Breast epithelium (tissue), 4 donors: ENCODE measurements around the gene TYMP. TPM values are rescaled to one million over a fixed set of nuclear protein-coding genes. Genes with fewer than 3 reads are reported as not detected.
A peak's percentile ranks its signal among the peaks of the same experiment; 100 is the strongest.

Experiments
- DNase-seq, 2 donors: peaks; one replicate each; pipeline ENCODE4 v3.0.0-alpha.2; 2019; ENCODE audit warnings: low spot score in 2 of 2
- H3K27ac ChIP-seq, 2 donors: fragments of 200-600 bp; sonication (generic) in 1 of 2; one replicate each; pipeline ENCODE4 v1.5.1; 2016 to 2019; ENCODE audit warnings: mild to moderate bottlenecking in 1 of 2
- H3K27me3 ChIP-seq, 2 donors: fragments of 200-600 bp; sonication (generic) in 1 of 2; one replicate each; pipeline versions ENCODE4 v1.5.1 to v1.6.0; 2017 to 2019; ENCODE audit warnings: control low read depth in 1 of 2, mild to moderate bottlenecking in 1 of 2
- H3K36me3 ChIP-seq: fragments of 200-600 bp; one replicate; pipeline ENCODE4 v1.5.1; 2019
- H3K4me1 ChIP-seq, 2 donors: fragments of 200-600 bp; sonication (generic); one replicate each; pipeline ENCODE4 v1.5.1; 2016 to 2019; ENCODE audit warnings: control low read depth in 1 of 2
- H3K4me3 ChIP-seq, 3 donors: fragments of 200-600 bp; sonication (generic); 1 replicate in 2 of 3; 2 replicates in 1 of 3; pipeline ENCODE4 v1.5.1; 2016 to 2019; ENCODE audit warnings: mild to moderate bottlenecking in 3 of 3, moderate library complexity in 2 of 3
- H3K9me3 ChIP-seq, 2 donors: fragments of 200-600 bp; sonication (generic) in 1 of 2; one replicate each; pipeline ENCODE4 v1.5.1; 2016 to 2019; ENCODE audit warnings: control low read depth in 1 of 2
- POLR2A ChIP-seq: fragments of 450-650 bp; IDR thresholded peaks from one replicate; pipeline ENCODE4 v1.6.1; 2016; ENCODE audit warnings: antibody characterized with exemption, mild to moderate bottlenecking, moderate library complexity
- POLR2AphosphoS5 ChIP-seq, 3 donors: sonication (generic); formaldehyde crosslinking; IDR thresholded peaks; one replicate each; pipeline ENCODE4 v1.6.1; 2017; ENCODE audit warnings: antibody characterized with exemption in 3 of 3
- intact Hi-C: fragments of 100-400 bp; cut with DNase I; formaldehyde crosslinking; loops from one replicate; pipeline ENCODE4 v1.15.1; 2023; ENCODE audit warnings: low total_unique reads
- total RNA-seq, 3 donors: library from RNA; depleted of rRNA; stranded (reverse); fragments of >200 nt; gene quantifications; one replicate each; pipeline ENCODE4 v1.1.0, GENCODE V29; 2016
- TF ChIP-seq, protein P1 (sequence below), 3 donors: fragments of 450-650 bp; IDR thresholded peaks; one replicate each; pipeline ENCODE4 v1.5.1; 2016 to 2017; ENCODE audit warnings: antibody characterized with exemption in 3 of 3, mild to moderate bottlenecking in 3 of 3, moderate library complexity in 3 of 3

Gene TYMP
- total RNA-seq, 3 donors from 2014 or later = 44.6 to 115 (median 82.9) TPM

DNA sequence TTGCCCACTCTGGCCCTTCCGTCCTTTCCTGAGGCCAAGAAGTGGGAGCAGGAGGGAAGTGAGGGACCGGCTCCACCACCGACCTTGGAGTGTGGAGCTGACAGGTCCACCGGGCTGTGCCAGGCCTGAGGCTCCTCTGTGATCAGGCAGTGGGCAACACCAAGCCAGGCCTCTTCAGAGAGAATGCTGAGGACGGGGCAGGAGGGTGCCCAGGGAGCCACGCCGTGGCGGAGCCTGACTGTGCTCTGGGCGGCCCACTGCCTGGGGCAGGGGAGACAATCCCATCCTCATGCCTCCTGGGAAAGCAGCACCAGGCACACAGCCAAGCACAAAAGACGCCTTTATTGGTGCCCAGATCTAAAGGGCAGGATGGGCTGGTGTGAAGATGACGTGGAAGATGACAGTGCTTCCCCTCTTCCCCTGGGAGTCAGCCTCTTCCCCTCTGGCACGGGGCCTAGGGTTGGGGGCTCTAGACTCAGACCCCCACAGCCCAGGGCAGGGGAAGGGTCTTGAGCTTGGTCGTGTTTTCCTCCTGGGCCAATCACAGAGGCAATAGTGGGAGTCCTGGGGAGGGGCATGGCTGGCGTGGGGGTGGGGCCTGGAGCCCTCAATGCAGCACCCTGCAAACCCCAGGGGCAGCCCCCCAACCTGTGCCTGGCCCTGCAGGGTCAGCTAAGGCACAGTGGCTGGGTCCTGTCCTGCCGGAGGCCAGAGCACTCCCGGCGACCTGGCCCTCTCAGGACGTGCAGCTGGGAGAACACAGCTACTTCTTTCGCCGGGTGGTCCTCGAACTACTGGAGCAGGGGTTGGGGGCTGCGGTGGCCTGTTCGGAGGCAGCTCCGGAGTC lies 27.0 kb downstream of the TYMP start:
- TF ChIP-seq POLR2A = no peak
- no peak for TF ChIP-seq POLR2AphosphoS5 (IDR thresholded peaks at IDR 0.05)
- TF ChIP-seq, protein P1, sequence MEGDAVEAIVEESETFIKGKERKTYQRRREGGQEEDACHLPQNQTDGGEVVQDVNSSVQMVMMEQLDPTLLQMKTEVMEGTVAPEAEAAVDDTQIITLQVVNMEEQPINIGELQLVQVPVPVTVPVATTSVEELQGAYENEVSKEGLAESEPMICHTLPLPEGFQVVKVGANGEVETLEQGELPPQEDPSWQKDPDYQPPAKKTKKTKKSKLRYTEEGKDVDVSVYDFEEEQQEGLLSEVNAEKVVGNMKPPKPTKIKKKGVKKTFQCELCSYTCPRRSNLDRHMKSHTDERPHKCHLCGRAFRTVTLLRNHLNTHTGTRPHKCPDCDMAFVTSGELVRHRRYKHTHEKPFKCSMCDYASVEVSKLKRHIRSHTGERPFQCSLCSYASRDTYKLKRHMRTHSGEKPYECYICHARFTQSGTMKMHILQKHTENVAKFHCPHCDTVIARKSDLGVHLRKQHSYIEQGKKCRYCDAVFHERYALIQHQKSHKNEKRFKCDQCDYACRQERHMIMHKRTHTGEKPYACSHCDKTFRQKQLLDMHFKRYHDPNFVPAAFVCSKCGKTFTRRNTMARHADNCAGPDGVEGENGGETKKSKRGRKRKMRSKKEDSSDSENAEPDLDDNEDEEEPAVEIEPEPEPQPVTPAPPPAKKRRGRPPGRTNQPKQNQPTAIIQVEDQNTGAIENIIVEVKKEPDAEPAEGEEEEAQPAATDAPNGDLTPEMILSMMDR (IDR thresholded peaks at IDR 0.05) = no peak
- H3K4me1 ChIP-seq = peaks cover 0 to 9% of the 10 kb centered on the region in 2 donors
- intact Hi-C loops = loop anchor here (10.0 kb wide), 1 partner anchor 248 kb away; the partner anchor contains the start of gene HDAC10
- DNase-seq = no peak
- H3K9me3 ChIP-seq = no peaks in the 10 kb centered on the region
- no peaks in the 10 kb centered on the region for H3K27me3 ChIP-seq
- no peak overlapping the region for H3K27ac ChIP-seq
- H3K4me3 ChIP-seq = no peak overlapping the region
- no peaks in the 10 kb centered on the region for H3K36me3 ChIP-seq

DNA sequence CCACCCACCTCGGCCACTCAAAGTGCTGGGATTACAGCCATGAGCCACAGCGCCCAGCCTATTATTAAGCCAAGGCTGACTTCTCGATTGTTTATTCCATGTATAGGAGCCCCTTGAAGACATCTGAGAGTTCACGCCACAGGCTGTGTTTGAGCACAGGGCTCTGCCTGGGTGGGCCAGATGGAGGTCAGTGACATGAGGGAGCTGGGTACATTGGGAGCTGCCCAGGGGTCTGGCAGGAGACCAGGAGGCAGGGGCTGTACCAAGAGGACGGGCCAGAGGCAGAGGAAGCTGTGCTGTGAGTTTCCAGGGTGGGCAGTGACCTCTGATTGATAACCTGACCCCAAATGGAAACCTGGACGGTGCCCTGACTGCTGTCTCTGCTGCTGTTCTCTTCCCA lies 27.7 kb downstream of the TYMP start:
- Histone ChIP-seq H3K4me1 (peaks cover 0 to 9% of the 10 kb centered on the region in 2 donors), H3K4me3 (no peak overlapping the region), H3K36me3 (no peaks in the 10 kb centered on the region), H3K27me3 (no peaks in the 10 kb centered on the region), H3K27ac (no peak overlapping the region), H3K9me3 (no peaks in the 10 kb centered on the region)
- TF ChIP-seq POLR2A = no peak
- TF ChIP-seq POLR2AphosphoS5 (IDR thresholded peaks at IDR 0.05) = no peak
- TF ChIP-seq, protein P1 (IDR thresholded peaks at IDR 0.05) = no peak
- intact Hi-C loops = loop anchor here (10.0 kb wide), 1 partner anchor 247 kb away; the partner anchor contains the start of gene HDAC10
- DNase-seq = no peak

DNA sequence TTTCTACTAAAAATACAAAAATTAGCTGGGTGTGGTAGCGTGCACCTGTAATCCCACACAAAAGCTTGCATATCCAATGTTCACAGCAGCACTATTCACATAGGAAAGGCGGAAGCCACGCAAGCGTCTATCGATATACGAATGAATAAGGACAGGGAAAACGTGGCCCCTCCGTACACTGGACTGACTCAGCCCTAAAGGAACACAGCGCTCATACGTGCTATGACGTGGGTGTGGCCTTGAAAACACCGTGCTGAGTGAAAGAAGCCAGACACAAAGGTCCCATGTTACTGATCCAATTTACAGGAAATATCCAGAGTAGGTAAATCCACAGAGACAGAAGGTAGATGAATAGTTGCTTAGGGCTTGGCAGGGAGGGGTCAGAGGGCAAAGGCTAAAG lies 29.4 kb downstream of the TYMP start:
- H3K4me1 ChIP-seq = no peaks in the 10 kb centered on the region
- intact Hi-C loops = loop anchor here (10.0 kb wide), 1 partner anchor 246 kb away; the partner anchor contains the start of gene HDAC10

DNA sequence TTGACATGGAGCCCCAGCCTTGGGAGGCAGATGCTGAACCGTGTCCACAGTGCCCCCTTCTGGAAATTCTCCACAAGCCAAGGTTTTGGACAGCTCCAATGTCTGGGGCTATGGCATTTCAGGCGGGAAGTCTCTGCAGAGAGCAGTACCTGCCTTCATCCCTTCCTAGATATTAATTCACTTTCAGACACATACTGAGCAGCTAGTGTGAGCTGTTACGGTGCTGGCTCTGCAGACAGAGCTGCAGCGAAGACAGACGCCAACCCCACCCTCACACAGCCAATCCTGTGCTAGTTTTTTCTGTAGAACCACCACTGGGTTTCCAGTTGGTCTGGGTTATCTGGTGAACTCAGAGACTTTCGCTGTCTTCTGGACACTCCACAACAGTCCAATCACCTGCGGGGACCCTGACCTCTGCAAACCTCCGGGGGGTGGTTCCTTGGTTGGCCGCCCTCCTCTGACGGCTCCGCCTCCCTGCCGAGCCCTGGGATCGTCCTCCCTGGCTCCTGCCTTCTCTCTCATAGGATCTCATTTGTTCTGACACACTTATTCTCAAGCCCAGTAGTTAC lies 31.4 kb downstream of the TYMP start:
- intact Hi-C loops = no loop called here
- Histone ChIP-seq H3K27ac (no peak overlapping the region), H3K9me3 (no peaks in the 10 kb centered on the region), H3K4me1 (no peaks in the 10 kb centered on the region), H3K4me3 (no peak overlapping the region), H3K36me3 (no peaks in the 10 kb centered on the region), H3K27me3 (no peaks in the 10 kb centered on the region)
- DNase-seq = no peak
- TF ChIP-seq, protein P1 (IDR thresholded peaks at IDR 0.05) = peak; percentile 7 to 52 (median 45)
- TF ChIP-seq POLR2AphosphoS5 (IDR thresholded peaks at IDR 0.05) (no peak), POLR2A (no peak)

More for the DNA sequence above, 29.4 kb downstream of the TYMP start:
- no peak overlapping the region for H3K27ac ChIP-seq
- H3K9me3 ChIP-seq = no peaks in the 10 kb centered on the region
- TF ChIP-seq, protein P1 (IDR thresholded peaks at IDR 0.05) = no peak
- no peak for DNase-seq
- no peaks in the 10 kb centered on the region for H3K36me3 ChIP-seq
- H3K4me3 ChIP-seq = no peak overlapping the region
- no peaks in the 10 kb centered on the region for H3K27me3 ChIP-seq

DNA sequence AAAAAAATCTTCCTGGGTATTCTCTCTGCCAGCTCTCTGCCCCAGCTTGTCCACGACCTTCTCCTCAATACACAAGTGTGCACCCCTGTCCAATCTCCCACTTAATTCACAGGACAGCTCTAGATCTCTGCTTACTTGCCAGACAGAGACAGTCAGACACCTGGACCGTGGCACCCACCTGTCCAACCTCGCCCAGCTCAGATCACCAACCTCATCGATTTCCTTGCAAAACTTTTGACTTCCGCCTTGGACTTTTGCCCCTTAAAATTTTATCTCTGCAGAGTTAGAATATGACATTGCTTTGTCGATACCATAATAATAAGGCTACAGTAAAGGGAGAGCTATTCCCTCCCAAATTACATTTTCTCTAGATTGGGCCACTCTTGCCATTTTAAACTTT lies 32.7 kb downstream of the TYMP start:
- Histone ChIP-seq H3K36me3 (no peaks in the 10 kb centered on the region), H3K4me3 (no peak overlapping the region), H3K9me3 (no peaks in the 10 kb centered on the region), H3K4me1 (no peaks in the 10 kb centered on the region), H3K27me3 (no peaks in the 10 kb centered on the region), H3K27ac (no peak overlapping the region)
- no peak for TF ChIP-seq POLR2A
- TF ChIP-seq, protein P1 (IDR thresholded peaks at IDR 0.05) = no peak
- no peak for TF ChIP-seq POLR2AphosphoS5 (IDR thresholded peaks at IDR 0.05)
- no peak for DNase-seq
- intact Hi-C loops = no loop called here
